ENCODE results near the gene PDE9A. TPM values are rescaled to one million over a fixed set of nuclear protein-coding genes. Genes with fewer than 3 reads are reported as not detected.

PDE9A gene
- total RNA-seq, 1 donor from 2014 or later, result 3.4 TPM

GRCh38 chr21:42673633-42674328 is 20.4 kb downstream of the PDE9A start:
- DNase-seq, result no peak

- DNase-seq, result peak; percentile 89
Measured at GRCh38 chr21:42674351-42674940, 21.0 kb downstream of the PDE9A start.

- DNase-seq, result no peak
Measured at GRCh38 chr21:42675403-42675802, 22.0 kb downstream of the PDE9A start.

- DNase-seq, result no peak
Measured at GRCh38 chr21:42676808-42677207, 23.4 kb downstream of the PDE9A start.

- peak; percentile 19 for DNase-seq
Measured at GRCh38 chr21:42677339-42678321, 24.2 kb downstream of the PDE9A start.

GRCh38 chr21:42678618-42679295 is 25.3 kb downstream of the PDE9A start:
- DNase-seq, result no peak

GRCh38 chr21:42679319-42680057 is 26.1 kb downstream of the PDE9A start:
- DNase-seq, result no peak

- DNase-seq, result no peak
Measured at GRCh38 chr21:42680058-42680330, 26.6 kb downstream of the PDE9A start.

- no peak for DNase-seq
Measured at GRCh38 chr21:42680429-42680828, 27.0 kb downstream of the PDE9A start.

- no peak for DNase-seq
Measured at GRCh38 chr21:42681296-42682206, 28.1 kb downstream of the PDE9A start.

- DNase-seq, result no peak
Measured at GRCh38 chr21:42682661-42683210, 29.3 kb downstream of the PDE9A start.

- no peak for DNase-seq
Measured at GRCh38 chr21:42683371-42684108, 30.1 kb downstream of the PDE9A start.

- no peak for DNase-seq
Measured at GRCh38 chr21:42684109-42684916, 30.9 kb downstream of the PDE9A start.

- no peak for DNase-seq
Measured at GRCh38 chr21:42685036-42685435, 31.6 kb downstream of the PDE9A start.

GRCh38 chr21:42685954-42686500 is 32.6 kb downstream of the PDE9A start:
- DNase-seq, result no peak

- no peak for DNase-seq
Measured at GRCh38 chr21:42687796-42688195, 34.4 kb downstream of the PDE9A start.

GRCh38 chr21:42688226-42688840 is 34.9 kb downstream of the PDE9A start:
- no peak for DNase-seq

GRCh38 chr21:42688841-42689371 is 35.5 kb downstream of the PDE9A start:
- DNase-seq, result no peak
